Measurements from ENCODE around the gene AFF3.

The AFF3 gene

GRCh38 chr2:99850084-99850710 is 292.2 kb downstream of the AFF3 start:
- no peak for DNase-seq

DNA sequence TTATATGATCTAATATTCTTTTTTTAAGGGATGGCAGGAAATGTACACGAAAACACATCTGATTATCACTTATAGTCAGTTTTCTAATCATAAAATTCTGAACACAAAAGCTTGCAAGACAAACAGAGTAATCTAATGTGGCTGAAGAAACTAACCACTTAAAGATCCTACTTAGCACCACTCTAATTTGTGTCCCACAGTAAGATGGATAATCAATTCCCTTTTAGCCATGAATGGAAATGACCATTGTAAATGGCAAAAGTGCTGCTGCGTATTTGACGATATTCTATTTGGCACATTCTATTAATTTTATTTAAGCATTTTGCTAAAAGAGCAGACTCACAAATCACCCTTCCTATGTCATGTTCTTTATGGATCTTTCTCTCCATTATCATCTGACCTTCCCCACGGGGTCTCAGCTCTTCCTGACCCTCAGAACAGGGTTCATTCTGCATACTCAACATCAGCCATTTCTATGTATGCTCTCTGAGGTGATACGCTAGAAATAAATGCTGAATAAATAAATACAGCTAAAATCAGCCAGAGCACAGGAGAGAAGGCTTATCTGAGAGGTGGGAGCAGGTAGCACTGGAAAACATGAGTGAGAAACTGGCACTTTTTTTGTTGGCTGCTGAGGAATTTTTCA is 295.8 kb downstream of the AFF3 start:
- DNase-seq, result no peak

DNA sequence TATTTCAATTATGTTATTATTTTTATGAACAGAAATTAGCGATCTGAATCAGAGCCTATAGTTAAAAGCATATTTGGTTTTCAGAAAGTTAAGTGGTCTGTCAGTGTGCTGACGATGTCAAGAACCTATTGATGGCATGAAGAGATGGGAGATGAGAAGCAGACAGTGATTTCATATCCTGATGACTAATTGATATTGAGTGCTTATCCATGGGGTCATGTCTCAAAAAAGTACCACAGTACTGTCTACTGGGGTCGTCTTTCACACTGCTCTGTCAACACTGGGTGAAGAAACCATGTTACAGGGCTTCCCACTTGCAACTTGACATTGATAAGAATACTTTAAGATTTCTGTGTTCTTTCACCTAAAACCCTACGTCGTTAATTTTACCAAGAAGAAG is 297.1 kb downstream of the AFF3 start:
- no peak for DNase-seq

DNA sequence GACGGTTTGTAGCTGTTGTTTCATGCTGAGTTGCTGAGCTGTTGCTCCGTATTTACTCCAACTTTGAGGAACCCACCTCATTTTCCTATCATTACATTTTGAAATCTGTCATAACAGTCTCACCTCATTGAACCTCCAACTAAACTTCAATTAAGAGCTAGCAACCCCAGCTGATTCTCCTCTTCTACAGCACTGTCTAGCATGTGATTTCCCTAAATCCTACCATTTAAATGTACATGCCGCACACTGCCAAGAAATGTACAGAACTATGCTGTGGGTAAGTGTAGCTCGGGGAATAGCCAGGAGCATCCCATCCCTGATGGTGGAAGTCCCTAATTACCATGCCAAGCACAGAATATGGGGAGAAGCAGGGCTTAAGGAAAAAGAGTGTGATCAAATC is 299.9 kb downstream of the AFF3 start:
- DNase-seq, result no peak

DNA sequence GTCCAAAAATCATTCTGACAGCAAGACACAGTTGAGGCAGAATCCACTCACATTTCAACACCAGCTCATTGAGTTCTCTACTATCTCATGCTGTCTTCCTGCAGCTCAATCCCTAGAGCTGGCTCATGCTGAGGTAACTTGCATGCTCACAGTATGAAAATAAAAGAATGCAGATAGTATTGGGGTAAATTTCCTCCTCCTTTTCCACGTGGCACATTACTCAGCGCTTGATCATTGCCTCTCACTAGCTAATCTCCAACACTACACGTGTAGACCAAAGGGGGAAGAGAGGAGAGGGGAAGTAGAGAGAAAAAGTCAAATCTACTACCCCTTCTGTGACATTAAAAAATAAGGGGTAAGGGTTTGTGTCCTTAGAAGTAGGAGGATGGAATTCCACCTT is 300.6 kb downstream of the AFF3 start:
- no peak for DNase-seq

- no peak for DNase-seq
Observed at GRCh38 chr2:99840831-99841230, 301.6 kb downstream of the AFF3 start.

DNA sequence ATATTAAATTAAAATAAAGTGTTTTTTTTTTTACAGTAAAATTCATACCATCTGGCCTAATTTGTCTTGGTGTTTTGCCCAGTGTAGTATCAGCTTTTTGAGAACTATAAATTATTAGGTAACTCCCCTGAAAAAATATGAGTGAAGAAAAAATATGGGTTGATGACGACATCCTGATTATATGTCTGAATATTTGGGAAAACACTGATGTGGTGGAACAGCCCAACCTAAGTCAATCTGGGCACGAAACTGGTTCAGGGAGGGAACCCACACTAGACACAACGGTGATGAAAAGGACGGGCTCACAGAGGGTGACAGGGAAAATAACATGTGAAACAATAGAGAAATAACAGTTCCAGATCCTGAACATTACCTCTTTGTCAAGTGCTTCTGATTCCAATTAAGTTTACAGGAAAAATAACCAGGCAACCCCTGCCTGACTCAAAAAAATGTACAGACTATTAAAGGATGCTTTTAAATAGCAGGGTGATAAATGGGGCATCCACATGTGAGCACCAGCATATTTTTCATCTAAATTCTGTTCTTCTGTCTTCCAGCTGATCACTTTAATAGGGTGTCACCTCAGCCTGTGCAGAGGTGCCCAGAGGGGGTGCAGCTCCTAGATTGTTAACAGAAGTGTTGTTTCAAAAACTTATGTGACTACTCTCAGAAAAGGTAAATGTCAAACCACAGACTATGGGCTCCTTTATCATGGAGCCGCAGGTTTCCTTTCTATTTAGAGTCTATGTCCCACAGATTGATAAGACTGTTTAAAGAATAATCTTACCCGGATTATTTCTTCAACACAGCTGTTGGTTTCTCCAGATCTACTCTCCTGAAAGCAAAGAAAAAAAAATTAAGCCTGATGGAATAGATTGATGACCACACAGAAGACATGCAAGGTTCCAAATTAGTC is 305.4 kb downstream of the AFF3 start:
- DNase-seq, result no peak

GRCh38 chr2:99834426-99834825 is 308.0 kb downstream of the AFF3 start:
- DNase-seq, result no peak

DNA sequence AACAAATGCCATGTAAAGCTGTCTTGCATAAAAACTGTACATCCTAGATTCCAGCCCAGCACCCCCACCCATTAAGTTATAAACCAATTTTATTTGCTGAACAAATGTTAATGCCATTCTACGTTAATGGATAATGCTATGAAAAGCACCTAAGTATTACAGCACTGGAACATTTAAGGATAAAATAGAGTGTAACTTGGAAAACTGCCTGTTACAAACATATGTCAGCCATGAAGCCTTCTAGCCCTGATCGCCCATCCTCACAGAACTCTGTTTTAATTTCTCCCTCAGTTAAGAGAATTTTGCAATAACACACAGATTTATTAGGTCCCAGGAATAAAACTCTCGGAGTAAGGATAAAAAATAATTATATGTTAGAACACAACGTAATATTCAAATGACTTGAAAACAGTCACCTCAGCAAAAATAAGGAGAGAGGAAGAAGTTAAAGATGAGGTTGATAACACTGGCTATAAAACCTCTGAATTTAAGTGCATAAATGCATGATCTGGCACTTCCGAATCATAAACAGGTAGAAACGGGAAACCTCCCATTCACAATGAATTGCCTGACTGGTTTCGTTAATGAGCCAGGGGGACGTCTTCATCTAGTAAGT is 308.7 kb downstream of the AFF3 start:
- DNase-seq, result no peak

- DNase-seq, result no peak
Observed at GRCh38 chr2:99832926-99833325, 309.5 kb downstream of the AFF3 start.

DNA sequence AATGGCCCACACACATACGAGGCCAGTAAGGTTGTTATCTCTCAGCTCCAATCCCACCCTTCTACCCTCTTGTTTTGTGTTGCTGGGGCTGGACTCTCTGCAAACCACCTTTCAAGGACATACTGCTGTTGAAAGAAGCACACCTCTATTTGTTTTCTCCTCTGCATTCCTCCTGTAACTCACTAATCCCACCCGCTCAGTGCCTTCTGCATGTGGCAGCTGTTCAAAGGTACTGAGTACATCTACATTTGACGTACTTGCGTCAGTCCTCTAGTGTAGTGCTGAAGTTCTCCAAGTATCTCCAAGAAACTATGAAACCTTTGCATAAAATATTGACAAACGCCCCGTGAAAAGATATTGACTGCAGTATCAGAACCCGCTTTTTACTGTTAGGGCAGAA is 310.6 kb downstream of the AFF3 start:
- no peak for DNase-seq

- DNase-seq, result no peak
Observed at GRCh38 chr2:99827296-99827999, 314.9 kb downstream of the AFF3 start.

- no peak for DNase-seq
Observed at GRCh38 chr2:99825630-99826029, 316.8 kb downstream of the AFF3 start.

GRCh38 chr2:99824758-99825157 is 317.6 kb downstream of the AFF3 start:
- no peak for DNase-seq

DNA sequence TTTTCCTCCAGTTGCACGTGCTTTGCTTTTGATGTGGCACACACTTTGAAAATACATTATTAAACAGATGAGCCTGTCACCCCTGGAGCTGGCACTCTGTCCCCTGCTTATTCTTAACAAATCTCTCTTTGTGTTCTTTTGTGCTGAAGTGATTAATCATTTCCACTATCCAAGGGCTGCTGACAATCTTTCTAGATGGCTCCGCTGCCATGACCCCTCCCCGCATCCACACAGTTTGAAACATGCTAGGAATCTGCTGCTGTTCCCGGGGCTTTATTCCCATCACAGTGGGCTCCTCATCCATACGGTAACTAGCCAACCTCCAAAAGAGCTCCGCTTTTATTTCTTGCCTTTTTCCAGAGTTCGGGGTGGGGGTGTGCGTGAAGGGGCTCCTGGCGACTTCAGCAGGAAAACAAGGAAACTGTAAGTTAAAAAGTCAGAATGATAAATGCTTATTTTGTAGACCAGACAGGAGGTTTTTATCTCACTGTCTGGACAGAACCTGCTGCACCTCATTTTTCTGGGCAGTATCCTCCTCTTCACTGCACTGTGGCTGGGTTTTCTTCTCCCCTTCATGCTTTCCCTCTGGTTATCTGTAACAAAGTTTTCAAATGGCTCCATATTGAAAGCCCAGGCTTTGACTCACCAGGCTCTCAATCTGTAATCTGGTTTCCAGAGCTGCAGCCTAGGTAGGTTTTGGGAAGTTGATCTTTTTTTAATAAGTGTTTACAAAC is 319.7 kb downstream of the AFF3 start:
- DNase-seq, result no peak

DNA sequence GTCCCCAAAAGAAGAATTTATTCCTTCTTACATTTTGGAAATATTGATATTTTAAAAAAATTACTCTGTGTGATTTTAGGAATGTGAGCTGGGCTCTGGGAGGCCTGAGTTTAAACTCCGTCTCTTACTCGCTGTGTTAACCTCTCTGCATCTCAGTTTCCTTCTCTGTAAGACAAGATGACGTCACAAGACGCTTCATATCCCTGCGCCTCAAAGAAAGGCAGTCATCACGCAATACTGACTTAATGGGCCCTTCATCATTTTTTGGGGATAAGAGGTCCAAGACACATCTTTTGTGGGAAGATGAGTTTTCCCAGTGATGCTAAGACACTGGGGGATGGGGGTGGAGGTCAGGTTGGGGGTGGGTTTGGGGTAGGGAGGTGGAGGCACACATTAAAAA is 320.4 kb downstream of the AFF3 start:
- DNase-seq, result no peak

- no peak for DNase-seq
Observed at GRCh38 chr2:99821572-99821971, 320.8 kb downstream of the AFF3 start.

GRCh38 chr2:99821039-99821438 is 321.4 kb downstream of the AFF3 start:
- DNase-seq, result no peak

GRCh38 chr2:99819766-99820165 is 322.6 kb downstream of the AFF3 start:
- no peak for DNase-seq

DNA sequence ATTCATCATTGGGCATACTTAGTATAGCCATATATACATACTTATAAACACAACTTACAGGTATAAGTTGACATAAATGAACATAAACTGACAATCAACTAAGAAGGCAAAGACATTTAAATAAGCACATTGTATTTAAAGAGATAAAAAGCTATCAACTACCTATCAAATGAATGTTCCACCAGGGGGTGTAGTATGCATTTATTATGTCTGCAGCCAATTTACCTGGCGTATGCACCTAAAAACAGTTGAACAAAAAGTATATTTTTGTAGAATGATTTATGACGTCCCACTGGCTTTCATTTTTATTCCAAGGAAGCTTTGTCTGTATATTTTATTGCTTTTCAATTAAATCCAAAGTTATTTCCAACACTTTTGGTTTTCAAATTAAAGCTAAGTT is 323.5 kb downstream of the AFF3 start:
- DNase-seq, result peak; percentile 1

- DNase-seq, result no peak
Observed at GRCh38 chr2:99816908-99817307, 325.5 kb downstream of the AFF3 start.

DNA sequence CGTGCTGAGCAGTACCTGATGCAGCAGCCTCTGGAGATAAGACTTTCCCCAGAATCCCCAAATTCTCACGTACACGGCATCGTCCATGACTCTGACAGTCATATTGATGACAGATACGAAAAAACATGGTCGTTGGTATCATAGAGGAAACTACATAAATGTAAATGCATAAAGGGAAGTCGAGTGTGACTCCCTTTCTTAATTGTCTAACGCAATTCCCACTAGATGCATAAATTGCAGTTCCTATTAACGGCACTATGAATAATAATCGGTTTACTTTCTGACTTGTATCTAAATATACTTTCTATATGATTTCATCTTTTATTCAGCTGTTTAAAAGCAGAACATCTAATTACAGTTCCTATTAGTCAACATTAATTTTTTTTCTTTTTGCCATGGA is 330.0 kb downstream of the AFF3 start:
- DNase-seq, result no peak

Data from CD4-positive, alpha-beta T cell treated with Interleukin-21 for 1 hour (primary cell).